ENCODE measurements around the gene NRDC. TPM values are rescaled to one million over a fixed set of nuclear protein-coding genes. Genes with fewer than 3 reads are reported as not detected.

Gene NRDC
- total RNA-seq, 4 donors from 2014 or later = 66.3 to 106 (median 92.7) TPM

GRCh38 chr1:51843948-51844347, 34.6 kb downstream of the NRDC start:
- Histone ChIP-seq H3K4me3 (no peak overlapping the region), H3K4me1 (peaks cover 0 to 14% (median 0%) of the 10 kb centered on the region in 4 donors), H3K36me3 (peaks cover 0 to 23% (median 0%) of the 10 kb centered on the region in 3 donors), H3K27me3 (no peaks in the 10 kb centered on the region), H3K27ac (no peak overlapping the region), H3K9me3 (no peaks in the 10 kb centered on the region)
- WGBS, 2 donors = 84 to 92% methylated on average over 4 of the region's 4 CpGs
- DNase-seq (ENCODE audit: low spot score in 2 of 2) = no peak
- TF ChIP-seq POLR2A (IDR thresholded peaks at IDR 0.05) (no peak), EP300 (IDR thresholded peaks at IDR 0.05) (no peak), CTCF (IDR thresholded peaks at IDR 0.05) (no peak)

GRCh38 chr1:51842261-51842660, 36.3 kb downstream of the NRDC start:
- H3K4me1 ChIP-seq = peaks cover 0 to 14% (median 0%) of the 10 kb centered on the region in 4 donors
- DNase-seq (ENCODE audit: low spot score in 2 of 2) = no peak
- TF ChIP-seq POLR2A (IDR thresholded peaks at IDR 0.05) = no peak
- no peak for TF ChIP-seq CTCF (IDR thresholded peaks at IDR 0.05)
- TF ChIP-seq EP300 (IDR thresholded peaks at IDR 0.05) = no peak
- H3K9me3 ChIP-seq = no peaks in the 10 kb centered on the region
- no peaks in the 10 kb centered on the region for H3K27me3 ChIP-seq
- no peak overlapping the region for H3K4me3 ChIP-seq
- H3K27ac ChIP-seq = no peak overlapping the region
- 61 to 63% methylated on average over 1 of the region's 1 CpG for WGBS, 2 donors
- H3K36me3 ChIP-seq = peaks cover 0 to 23% (median 0%) of the 10 kb centered on the region in 3 donors

- 93 to 94% methylated on average over 4 of the region's 4 CpGs for WGBS, 2 donors
- TF ChIP-seq CTCF (IDR thresholded peaks at IDR 0.05) (no peak), EP300 (IDR thresholded peaks at IDR 0.05) (no peak), POLR2A (IDR thresholded peaks at IDR 0.05) (no peak)
- peaks cover 0 to 14% (median 0%) of the 10 kb centered on the region in 4 donors for H3K4me1 ChIP-seq
Observed at GRCh38 chr1:51840743-51841461, 37.6 kb downstream of the NRDC start.

GRCh38 chr1:51840182-51840581, 38.3 kb downstream of the NRDC start:
- whole genome bisulfite sequencing, 2 donors = 97% methylated on average over 2 of the region's 2 CpGs
- H3K36me3 ChIP-seq = peaks cover 0 to 22% (median 0%) of the 10 kb centered on the region in 3 donors
- TF ChIP-seq CTCF (IDR thresholded peaks at IDR 0.05) (no peak), EP300 (IDR thresholded peaks at IDR 0.05) (no peak), POLR2A (IDR thresholded peaks at IDR 0.05) (no peak)
- H3K4me1 ChIP-seq = peaks cover 0 to 14% (median 0%) of the 10 kb centered on the region in 4 donors
- H3K27ac ChIP-seq = no peak overlapping the region
- H3K4me3 ChIP-seq = no peak overlapping the region
- H3K27me3 ChIP-seq = no peaks in the 10 kb centered on the region
- no peak for DNase-seq (ENCODE audit: low spot score in 2 of 2)
- no peaks in the 10 kb centered on the region for H3K9me3 ChIP-seq

More at GRCh38 chr1:51840743-51841461, 37.6 kb downstream of the NRDC start:
- no peak for DNase-seq (ENCODE audit: low spot score in 2 of 2)
- no peak overlapping the region for H3K27ac ChIP-seq
- no peak overlapping the region for H3K4me3 ChIP-seq
- H3K9me3 ChIP-seq = no peaks in the 10 kb centered on the region
- peaks cover 0 to 15% (median 0%) of the 10 kb centered on the region in 3 donors for H3K36me3 ChIP-seq
- H3K27me3 ChIP-seq = no peaks in the 10 kb centered on the region

- no peaks in the 10 kb centered on the region for H3K9me3 ChIP-seq
- peaks cover 0 to 30% (median 2%) of the 10 kb centered on the region in 3 donors for H3K36me3 ChIP-seq
- H3K27me3 ChIP-seq = no peaks in the 10 kb centered on the region
- DNase-seq (ENCODE audit: low spot score in 2 of 2) = no peak
- WGBS, 2 donors = 96% methylated on average over 1 of the region's 1 CpG
- H3K4me3 ChIP-seq = no peak overlapping the region
- peaks cover 0 to 14% (median 0%) of the 10 kb centered on the region in 4 donors for H3K4me1 ChIP-seq
- no peak for TF ChIP-seq EP300 (IDR thresholded peaks at IDR 0.05)
- H3K27ac ChIP-seq = no peak overlapping the region
Observed at GRCh38 chr1:51839094-51839493, 39.4 kb downstream of the NRDC start.

Measured in tibial nerve (tissue), 4 donors.